Fibroblast of skin of left quadriceps (primary cell): ENCODE measurements around the gene ZNF490.
"Not testable (repeated sequence)": the region's sequence is repeated elsewhere in the genome, so short reads cannot be mapped to it uniquely, and the experiment has no call there.

Source experiments
- DNase-seq, 2 experiments: peaks; one replicate each; pipeline ENCODE4 v3.0.0-alpha.2; 2013; ENCODE audit warnings: low read depth in 2 of 2

Gene ZNF490

GRCh38 chr19:12610540-12611360 is at the start of gene ZNF490, which contains the start of gene ZNF791:
ZNF490 (minus strand) TSS chr19:12610813; CDS start chr19:12610680, 133 bp downstream.
ZNF791 (plus strand) TSS chr19:12610920; CDS start chr19:12611080, 160 bp downstream.
- DNase-seq = peak; percentile 95 to 96

GRCh38 chr19:12657966-12658365 is 47.4 kb upstream of the ZNF490 start:
- no peak for DNase-seq

GRCh38 chr19:12656899-12657571 is 46.4 kb upstream of the ZNF490 start:
- no peak for DNase-seq

- DNase-seq = no peak
These were observed 44.9 kb upstream of the ZNF490 start for GRCh38 chr19:12655546-12655945.

- no peak for DNase-seq
These were observed 41.6 kb upstream of the ZNF490 start for GRCh38 chr19:12652219-12652618.

GRCh38 chr19:12649941-12650340 is 39.3 kb upstream of the ZNF490 start:
- DNase-seq = no peak

GRCh38 chr19:12648088-12648487 is 37.5 kb upstream of the ZNF490 start:
- no peak for DNase-seq

- DNase-seq = no peak
These were observed 37.0 kb upstream of the ZNF490 start for GRCh38 chr19:12647490-12648071.

- no peak for DNase-seq
These were observed 36.4 kb upstream of the ZNF490 start for GRCh38 chr19:12647047-12647446.

- DNase-seq = no peak
These were observed 35.9 kb upstream of the ZNF490 start for GRCh38 chr19:12646551-12646950.

- DNase-seq = not testable (repeated sequence)
These were observed 33.1 kb upstream of the ZNF490 start for GRCh38 chr19:12643716-12644115.

GRCh38 chr19:12642506-12642905 is 31.9 kb upstream of the ZNF490 start:
- no peak for DNase-seq

GRCh38 chr19:12641456-12641855 is 30.8 kb upstream of the ZNF490 start:
- no peak for DNase-seq

GRCh38 chr19:12639901-12640613 is 29.4 kb upstream of the ZNF490 start:
- peak; percentile 27 to 37 for DNase-seq

- no peak for DNase-seq
These were observed 28.1 kb upstream of the ZNF490 start for GRCh38 chr19:12638611-12639182.

GRCh38 chr19:12636631-12637030 is 26.0 kb upstream of the ZNF490 start:
- DNase-seq = no peak

GRCh38 chr19:12629215-12629614 is 18.6 kb upstream of the ZNF490 start:
- no peak for DNase-seq

- DNase-seq = no peak
These were observed 17.7 kb upstream of the ZNF490 start for GRCh38 chr19:12628040-12629022.

GRCh38 chr19:12626958-12627357 is 16.3 kb upstream of the ZNF490 start:
- no peak for DNase-seq

GRCh38 chr19:12623361-12624031 is 12.9 kb upstream of the ZNF490 start:
- DNase-seq = no peak
